ENCODE data around the gene GOSR2. TPM values are rescaled to one million over a fixed set of nuclear protein-coding genes. Genes with fewer than 3 reads are reported as not detected.

The GOSR2 gene
- total RNA-seq, 4 donors from 2014 or later, result 37.7 to 44.9 (median 43.8) TPM

- Histone ChIP-seq H3K4me3 (no peak overlapping the region), H3K27ac (replicated peaks in 1 of 4) (no peak overlapping the region), H3K4me1 (peaks cover 0 to 18% (median 9%) of the 10 kb centered on the region in 4 donors), H3K9me3 (no peaks in the 10 kb centered on the region), H3K36me3 (no peaks in the 10 kb centered on the region), H3K27me3 (peaks cover 0 to 8% (median 0%) of the 10 kb centered on the region in 4 donors)
- TF ChIP-seq POLR2A (IDR thresholded peaks at IDR 0.05; ENCODE audit: low read depth) (no peak), EP300 (IDR thresholded peaks at IDR 0.05) (no peak), POLR2AphosphoS5 (IDR thresholded peaks at IDR 0.05) (no peak)
- TF ChIP-seq, protein P1, sequence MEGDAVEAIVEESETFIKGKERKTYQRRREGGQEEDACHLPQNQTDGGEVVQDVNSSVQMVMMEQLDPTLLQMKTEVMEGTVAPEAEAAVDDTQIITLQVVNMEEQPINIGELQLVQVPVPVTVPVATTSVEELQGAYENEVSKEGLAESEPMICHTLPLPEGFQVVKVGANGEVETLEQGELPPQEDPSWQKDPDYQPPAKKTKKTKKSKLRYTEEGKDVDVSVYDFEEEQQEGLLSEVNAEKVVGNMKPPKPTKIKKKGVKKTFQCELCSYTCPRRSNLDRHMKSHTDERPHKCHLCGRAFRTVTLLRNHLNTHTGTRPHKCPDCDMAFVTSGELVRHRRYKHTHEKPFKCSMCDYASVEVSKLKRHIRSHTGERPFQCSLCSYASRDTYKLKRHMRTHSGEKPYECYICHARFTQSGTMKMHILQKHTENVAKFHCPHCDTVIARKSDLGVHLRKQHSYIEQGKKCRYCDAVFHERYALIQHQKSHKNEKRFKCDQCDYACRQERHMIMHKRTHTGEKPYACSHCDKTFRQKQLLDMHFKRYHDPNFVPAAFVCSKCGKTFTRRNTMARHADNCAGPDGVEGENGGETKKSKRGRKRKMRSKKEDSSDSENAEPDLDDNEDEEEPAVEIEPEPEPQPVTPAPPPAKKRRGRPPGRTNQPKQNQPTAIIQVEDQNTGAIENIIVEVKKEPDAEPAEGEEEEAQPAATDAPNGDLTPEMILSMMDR (IDR thresholded peaks at IDR 0.05), result no peak
- intact Hi-C loops (cut with DNase I), result no loop called here
- WGBS, result 84% methylated on average over 3 of the region's 12 CpGs
- no peak for DNase-seq (ENCODE audit: extremely low spot score)
Measured at GRCh38 chr17:46876353-46876887, 46.5 kb upstream of the GOSR2 start.

- Histone ChIP-seq H3K27ac (replicated peaks in 1 of 4) (peak overlapping the region in 1 of 4 donors; percentile 30), H3K9me3 (no peaks in the 10 kb centered on the region), H3K4me3 (no peak overlapping the region), H3K27me3 (peaks cover 0 to 8% (median 0%) of the 10 kb centered on the region in 4 donors), H3K36me3 (no peaks in the 10 kb centered on the region), H3K4me1 (peaks cover 0 to 18% (median 9%) of the 10 kb centered on the region in 4 donors)
- no peak for DNase-seq (ENCODE audit: extremely low spot score)
- 75% methylated on average over 4 of the region's 4 CpGs for WGBS
- TF ChIP-seq POLR2A (IDR thresholded peaks at IDR 0.05; ENCODE audit: low read depth), result no peak
- TF ChIP-seq, protein P1 (IDR thresholded peaks at IDR 0.05), result no peak
- no peak for TF ChIP-seq POLR2AphosphoS5 (IDR thresholded peaks at IDR 0.05)
- no peak for TF ChIP-seq EP300 (IDR thresholded peaks at IDR 0.05)
- intact Hi-C loops (cut with DNase I), result no loop called here
Measured at GRCh38 chr17:46876926-46877325, 46.0 kb upstream of the GOSR2 start.

GRCh38 chr17:46877466-46877865 lies 45.5 kb upstream of the GOSR2 start:
- TF ChIP-seq POLR2A (IDR thresholded peaks at IDR 0.05; ENCODE audit: low read depth), result no peak
- TF ChIP-seq, protein P1 (IDR thresholded peaks at IDR 0.05), result no peak
- no peak for TF ChIP-seq EP300 (IDR thresholded peaks at IDR 0.05)
- no peak for TF ChIP-seq POLR2AphosphoS5 (IDR thresholded peaks at IDR 0.05)
- no peak for DNase-seq (ENCODE audit: extremely low spot score)
- no peak overlapping the region for H3K4me3 ChIP-seq
- peak overlapping the region in 3 of 4 donors; percentile 27 to 37 (median 30) for H3K27ac ChIP-seq (replicated peaks in 1 of 4)
- no peaks in the 10 kb centered on the region for H3K36me3 ChIP-seq
- H3K27me3 ChIP-seq, result peaks cover 0 to 8% (median 0%) of the 10 kb centered on the region in 4 donors
- 50% methylated on average over 1 of the region's 6 CpGs for WGBS
- H3K9me3 ChIP-seq, result no peaks in the 10 kb centered on the region
- intact Hi-C loops (cut with DNase I), result no loop called here
- peaks cover 0 to 18% (median 9%) of the 10 kb centered on the region in 4 donors for H3K4me1 ChIP-seq

DNA sequence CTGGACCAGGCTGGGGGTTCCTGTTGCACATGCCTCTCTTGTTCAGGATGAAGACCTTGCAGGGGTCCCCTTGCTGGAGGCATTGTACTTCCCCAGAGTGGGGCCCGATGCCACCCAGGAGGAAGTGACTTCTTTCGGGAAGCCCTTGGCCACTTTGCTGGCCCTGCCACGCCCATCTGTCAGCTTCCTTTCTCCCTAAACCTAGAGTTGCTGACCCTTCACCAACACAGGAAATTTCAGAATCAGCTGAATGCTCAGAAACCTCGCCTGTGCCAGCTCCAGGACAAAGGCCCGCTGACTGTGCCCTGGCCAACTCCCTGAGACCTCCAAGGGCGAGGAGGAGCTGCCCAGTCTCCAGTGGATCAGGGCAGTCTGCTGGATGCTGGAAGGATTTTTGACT lies 44.9 kb upstream of the GOSR2 start:
- Histone ChIP-seq H3K27me3 (peaks cover 0 to 8% (median 0%) of the 10 kb centered on the region in 4 donors), H3K4me1 (peaks cover 0 to 18% (median 9%) of the 10 kb centered on the region in 4 donors), H3K9me3 (no peaks in the 10 kb centered on the region), H3K4me3 (no peak overlapping the region), H3K27ac (replicated peaks in 1 of 4) (peak overlapping the region in 3 of 4 donors; percentile 27 to 37 (median 30)), H3K36me3 (no peaks in the 10 kb centered on the region)
- intact Hi-C loops (cut with DNase I), result no loop called here
- TF ChIP-seq EP300 (IDR thresholded peaks at IDR 0.05) (no peak), POLR2AphosphoS5 (IDR thresholded peaks at IDR 0.05) (peak in 1 of 2 donors; percentile 31)
- TF ChIP-seq, protein P1 (IDR thresholded peaks at IDR 0.05), result no peak
- DNase-seq (ENCODE audit: extremely low spot score), result no peak
- WGBS, result no CpG with 5 or more reads among the region's 6 CpGs

GRCh38 chr17:46879101-46879500 lies 43.9 kb upstream of the GOSR2 start:
- WGBS, result 75% methylated on average over 6 of the region's 7 CpGs
- no peak for DNase-seq (ENCODE audit: extremely low spot score)
- Histone ChIP-seq H3K4me3 (no peak overlapping the region), H3K4me1 (peaks cover 0 to 18% (median 9%) of the 10 kb centered on the region in 4 donors), H3K27ac (replicated peaks in 1 of 4) (peak overlapping the region in 1 of 4 donors; percentile 27), H3K27me3 (peaks cover 0 to 17% (median 0%) of the 10 kb centered on the region in 4 donors), H3K9me3 (no peaks in the 10 kb centered on the region), H3K36me3 (no peaks in the 10 kb centered on the region)
- TF ChIP-seq POLR2AphosphoS5 (IDR thresholded peaks at IDR 0.05) (no peak), EP300 (IDR thresholded peaks at IDR 0.05) (no peak), POLR2A (IDR thresholded peaks at IDR 0.05; ENCODE audit: low read depth) (no peak)
- TF ChIP-seq, protein P1 (IDR thresholded peaks at IDR 0.05), result no peak
- intact Hi-C loops (cut with DNase I), result no loop called here
